Measurements from ENCODE around the gene IDH3A. TPM values are rescaled to one million over a fixed set of nuclear protein-coding genes. Genes with fewer than 3 reads are reported as not detected.

The IDH3A gene
- total RNA-seq, 1 experiment from 2014 or later: 67.3 TPM

DNA sequence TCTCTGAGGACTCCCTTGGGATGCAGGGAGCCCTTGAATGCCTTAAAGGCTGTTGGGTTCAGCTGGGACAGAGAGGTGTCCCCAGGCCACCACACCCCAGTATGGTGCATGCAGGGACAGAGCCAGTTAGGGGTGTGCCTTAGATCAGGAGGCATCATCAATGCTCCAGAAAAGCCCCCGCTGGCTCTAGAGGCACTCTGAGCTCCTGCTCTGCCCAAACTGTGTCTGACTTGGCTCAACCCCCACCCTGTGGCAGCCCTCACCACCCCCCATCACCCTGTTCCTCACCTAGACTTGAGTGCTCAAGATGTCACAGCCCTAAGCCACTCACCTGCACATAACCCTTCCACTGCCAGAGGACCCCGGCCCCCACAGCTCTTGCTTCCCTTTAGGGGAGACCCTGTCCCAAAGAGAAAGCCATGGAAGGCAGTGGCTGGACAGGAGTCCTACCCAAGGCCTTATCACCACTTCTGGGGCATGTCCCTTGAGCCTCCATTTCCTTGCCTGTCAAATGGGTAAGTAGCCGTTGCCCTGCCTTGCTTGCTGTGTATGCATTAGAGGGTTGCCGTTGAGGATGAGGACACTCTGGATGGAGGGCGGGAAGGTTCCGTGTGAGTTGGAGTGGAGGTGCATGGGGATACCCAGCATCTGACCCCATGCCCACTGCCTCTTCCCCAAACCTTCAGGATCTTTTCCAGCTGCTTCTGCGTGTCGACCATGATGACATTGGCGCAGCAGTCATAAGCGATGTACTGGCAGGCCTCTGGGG is 43.8 kb downstream of the IDH3A start:
- POLR2A ChIA-PET: no interaction called here
- CTCF ChIA-PET: interaction anchor here (0.5 to 1.5 kb wide), 3 partner anchors 80 to 372 kb away, joined by 4 read pairs; partner anchors contain the start of gene CHRNA5
- intact Hi-C loops (cut with micrococcal nuclease; ENCODE audit: unreplicated experiment): no loop called here

DNA sequence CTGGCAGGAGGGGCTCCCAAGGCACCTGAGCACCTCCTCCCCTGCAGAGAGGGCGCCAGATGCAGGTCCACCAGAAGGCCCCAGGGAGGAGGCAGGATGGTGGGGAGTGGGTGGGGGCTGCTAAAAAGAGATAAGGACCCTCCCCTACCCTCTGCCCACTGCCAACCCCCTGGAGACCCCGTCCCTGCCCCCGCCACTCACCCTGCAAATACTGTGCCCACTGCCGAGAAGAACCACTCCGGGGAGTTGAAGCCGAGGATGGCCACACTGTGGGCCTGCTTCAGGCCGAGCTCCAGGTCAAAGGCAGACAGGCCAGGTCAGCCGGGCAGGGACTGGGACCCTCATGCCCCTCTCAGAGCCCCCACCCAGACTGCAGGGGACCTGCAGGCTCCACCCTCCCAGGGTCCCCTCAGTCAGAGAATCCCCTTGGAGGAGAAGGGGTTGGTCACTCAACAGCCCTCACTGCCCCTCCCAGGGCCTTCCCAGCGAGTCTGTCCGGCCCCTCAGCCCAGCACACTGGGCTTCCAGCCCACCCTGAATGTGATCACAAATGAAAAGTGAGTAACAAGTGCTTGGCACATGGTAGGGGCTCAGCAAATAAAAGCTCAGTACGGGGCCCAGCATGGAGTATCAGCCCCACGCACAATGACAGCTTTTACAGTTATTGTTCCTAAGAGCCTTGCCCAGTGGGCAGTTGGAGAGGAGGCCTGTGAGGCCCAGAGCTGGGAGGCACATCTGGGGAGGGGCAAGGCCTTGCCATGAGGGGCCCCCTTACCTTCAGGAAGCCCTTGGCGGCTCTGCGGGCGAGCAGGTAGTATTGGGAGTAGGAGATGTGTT is 44.8 kb downstream of the IDH3A start:
- no peak overlapping the region for H3K4me3 ChIP-seq (ENCODE audit: low read depth, low read length)
- intact Hi-C loops (cut with micrococcal nuclease; ENCODE audit: unreplicated experiment): loop anchor here (2.0 kb wide), 1 partner anchor 235 kb away; no protein-coding TSS in a partner anchor
- no peaks in the 10 kb centered on the region for H3K36me3 ChIP-seq (ENCODE audit: control insufficient read depth, insufficient read depth, low read length)
- no peak for TF ChIP-seq CTCF (IDR thresholded peaks at IDR 0.05; ENCODE audit: insufficient read depth in 1 of 2, low read depth in 1 of 2, low read length in 1 of 2, severe bottlenecking in 1 of 2, unreplicated experiment in 1 of 2)
- Mint-ChIP-seq H3K4me1 (ENCODE audit: low read depth, unreplicated experiment) (no peaks in the 10 kb centered on the region), H3K9me3 (ENCODE audit: unreplicated experiment) (peaks cover 10% of the 10 kb centered on the region), H3K27me3 (ENCODE audit: insufficient read depth, unreplicated experiment) (no peaks in the 10 kb centered on the region), H3K36me3 (ENCODE audit: insufficient read depth, unreplicated experiment) (no peaks in the 10 kb centered on the region), H3K4me3 (ENCODE audit: unreplicated experiment) (no peak overlapping the region), H3K27ac (ENCODE audit: unreplicated experiment) (no peak overlapping the region)
- POLR2A ChIA-PET: no interaction called here
- no peak for DNase-seq
- BruUV-seq (replicated peaks): no TSS peak
- H3K9me3 ChIP-seq: no peaks in the 10 kb centered on the region
- no peaks in the 10 kb centered on the region for H3K27me3 ChIP-seq (replicated peaks; ENCODE audit: control insufficient read depth, insufficient read depth, low read length)
- CTCF ChIA-PET: interaction anchor here (1.5 kb wide), 1 partner anchor 80 kb away, joined by 4 read pairs; no protein-coding TSS in a partner anchor
- H3K4me1 ChIP-seq: no peaks in the 10 kb centered on the region

More for the DNA sequence above, 43.8 kb downstream of the IDH3A start:
- no peak for TF ChIP-seq CTCF (IDR thresholded peaks at IDR 0.05; ENCODE audit: insufficient read depth in 1 of 2, low read depth in 1 of 2, low read length in 1 of 2, severe bottlenecking in 1 of 2, unreplicated experiment in 1 of 2)
- peaks cover 10% of the 10 kb centered on the region for H3K9me3 Mint-ChIP-seq (ENCODE audit: unreplicated experiment)
- H3K27me3 Mint-ChIP-seq (ENCODE audit: insufficient read depth, unreplicated experiment): no peaks in the 10 kb centered on the region
- no peaks in the 10 kb centered on the region for H3K9me3 ChIP-seq
- H3K4me1 Mint-ChIP-seq (ENCODE audit: low read depth, unreplicated experiment): no peaks in the 10 kb centered on the region
- BruUV-seq (replicated peaks): no TSS peak
- no peak overlapping the region for H3K4me3 ChIP-seq (ENCODE audit: low read depth, low read length)
- H3K36me3 ChIP-seq (ENCODE audit: control insufficient read depth, insufficient read depth, low read length): no peaks in the 10 kb centered on the region
- DNase-seq: no peak
- no peaks in the 10 kb centered on the region for H3K4me1 ChIP-seq
- no peak overlapping the region for H3K4me3 Mint-ChIP-seq (ENCODE audit: unreplicated experiment)
- H3K27ac Mint-ChIP-seq (ENCODE audit: unreplicated experiment): no peak overlapping the region
- no peaks in the 10 kb centered on the region for H3K27me3 ChIP-seq (replicated peaks; ENCODE audit: control insufficient read depth, insufficient read depth, low read length)
- no peaks in the 10 kb centered on the region for H3K36me3 Mint-ChIP-seq (ENCODE audit: insufficient read depth, unreplicated experiment)

DNA sequence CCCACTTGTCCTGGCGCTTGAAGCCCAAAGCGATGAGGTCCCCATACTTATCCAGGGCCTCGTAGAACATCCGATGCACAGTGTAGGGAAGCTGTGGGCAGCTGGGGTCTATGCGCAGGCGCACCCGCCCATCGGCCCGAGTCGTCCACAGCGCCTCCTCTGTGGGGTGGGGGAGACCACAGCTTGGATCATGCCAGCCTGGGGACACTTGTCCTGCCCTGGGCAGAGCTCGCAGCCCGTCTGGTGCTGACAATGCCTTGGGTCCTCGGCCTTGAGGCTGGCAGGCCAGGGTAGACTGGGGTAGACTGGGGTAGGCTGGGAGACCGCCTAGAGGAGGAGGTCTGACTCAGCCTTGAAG is 45.4 kb downstream of the IDH3A start:
- DNase-seq: no peak
- no peak overlapping the region for H3K27ac Mint-ChIP-seq (ENCODE audit: unreplicated experiment)
- H3K27me3 ChIP-seq (replicated peaks; ENCODE audit: control insufficient read depth, insufficient read depth, low read length): no peaks in the 10 kb centered on the region
- TF ChIP-seq CTCF (IDR thresholded peaks at IDR 0.05; ENCODE audit: insufficient read depth in 1 of 2, low read depth in 1 of 2, low read length in 1 of 2, severe bottlenecking in 1 of 2, unreplicated experiment in 1 of 2): no peak
- H3K4me3 ChIP-seq (ENCODE audit: low read depth, low read length): no peak overlapping the region
- no peaks in the 10 kb centered on the region for H3K9me3 ChIP-seq
- H3K36me3 Mint-ChIP-seq (ENCODE audit: insufficient read depth, unreplicated experiment): no peaks in the 10 kb centered on the region
- H3K4me3 Mint-ChIP-seq (ENCODE audit: unreplicated experiment): no peak overlapping the region
- H3K36me3 ChIP-seq (ENCODE audit: control insufficient read depth, insufficient read depth, low read length): no peaks in the 10 kb centered on the region
- no peaks in the 10 kb centered on the region for H3K4me1 ChIP-seq
- intact Hi-C loops (cut with micrococcal nuclease; ENCODE audit: unreplicated experiment): loop anchor here (2.0 kb wide), 1 partner anchor 236 kb away; no protein-coding TSS in a partner anchor
- ChIA-PET CTCF (interaction anchor here (2.1 kb wide), 1 partner anchor 82 kb away, joined by 26 read pairs; no protein-coding TSS in a partner anchor), POLR2A (no interaction called here)
- BruUV-seq (replicated peaks): no TSS peak
- H3K9me3 Mint-ChIP-seq (ENCODE audit: unreplicated experiment): peaks cover 10% of the 10 kb centered on the region
- no peaks in the 10 kb centered on the region for H3K27me3 Mint-ChIP-seq (ENCODE audit: insufficient read depth, unreplicated experiment)
- no peaks in the 10 kb centered on the region for H3K4me1 Mint-ChIP-seq (ENCODE audit: low read depth, unreplicated experiment)
